Thoracic aorta (tissue), 2 donors: ENCODE measurements around the gene WDR72. TPM values are rescaled to one million over a fixed set of nuclear protein-coding genes. Genes with fewer than 3 reads are reported as not detected.

Experiments
- ATAC-seq: fragments of 150-250 bp; one replicate; pipeline ENCODE4 v1.8.0; 2017; ENCODE audit warnings: low read depth; ENCODE audit not compliant: insufficient number of reproducible peaks, low FRiP score
- DNase-seq: peaks from one replicate; pipeline ENCODE4 v3.0.0-alpha.2; 2020; ENCODE audit warnings: low spot score
- H3K27ac ChIP-seq, 2 donors: fragments of 200-600 bp; sonication (generic); 1 replicate in 1 of 2; 2 replicates in 1 of 2; pipeline ENCODE4 v1.5.1; 2016; ENCODE audit warnings: mild to moderate bottlenecking in 2 of 2, moderate library complexity in 2 of 2
- H3K27me3 ChIP-seq: fragments of 200-600 bp; sonication (generic); replicated peaks from 2 replicates; pipeline ENCODE4 v1.6.0; 2016; ENCODE audit warnings: mild to moderate bottlenecking; ENCODE audit not compliant: insufficient read depth
- H3K36me3 ChIP-seq: fragments of 200-600 bp; sonication (generic); one replicate; pipeline ENCODE4 v1.5.1; 2016
- H3K4me1 ChIP-seq, 2 donors: fragments of 200-600 bp; sonication (generic); 1 replicate in 1 of 2; 2 replicates in 1 of 2; pipeline versions ENCODE4 v1.5.1 to v1.6.0; 2016; ENCODE audit warnings: low read depth in 2 of 2, mild to moderate bottlenecking in 1 of 2; ENCODE audit not compliant: control insufficient read depth in 1 of 2
- H3K4me3 ChIP-seq: fragments of 200-600 bp; sonication (generic); 2 replicates; pipeline ENCODE4 v1.5.1; 2016; ENCODE audit warnings: mild to moderate bottlenecking
- H3K9me3 ChIP-seq: fragments of 200-600 bp; sonication (generic); 2 replicates; pipeline ENCODE4 v1.5.1; 2016
- total RNA-seq, 2 donors: library from RNA; depleted of rRNA; stranded (reverse); fragments of >200 nt; gene quantifications; one replicate each; pipeline versions ENCODE4 v1.1.0 to v1.2.3, GENCODE V29; 2016
- TF ChIP-seq, protein P1 (sequence below): fragments of 200-600 bp; sonication (generic); IDR thresholded peaks from one replicate; pipeline ENCODE4 v1.5.1; 2019; ENCODE audit warnings: antibody characterized with exemption

WDR72 gene
- total RNA-seq, 2 donors from 2014 or later, result 2.2 TPM; not detected in 1

DNA sequence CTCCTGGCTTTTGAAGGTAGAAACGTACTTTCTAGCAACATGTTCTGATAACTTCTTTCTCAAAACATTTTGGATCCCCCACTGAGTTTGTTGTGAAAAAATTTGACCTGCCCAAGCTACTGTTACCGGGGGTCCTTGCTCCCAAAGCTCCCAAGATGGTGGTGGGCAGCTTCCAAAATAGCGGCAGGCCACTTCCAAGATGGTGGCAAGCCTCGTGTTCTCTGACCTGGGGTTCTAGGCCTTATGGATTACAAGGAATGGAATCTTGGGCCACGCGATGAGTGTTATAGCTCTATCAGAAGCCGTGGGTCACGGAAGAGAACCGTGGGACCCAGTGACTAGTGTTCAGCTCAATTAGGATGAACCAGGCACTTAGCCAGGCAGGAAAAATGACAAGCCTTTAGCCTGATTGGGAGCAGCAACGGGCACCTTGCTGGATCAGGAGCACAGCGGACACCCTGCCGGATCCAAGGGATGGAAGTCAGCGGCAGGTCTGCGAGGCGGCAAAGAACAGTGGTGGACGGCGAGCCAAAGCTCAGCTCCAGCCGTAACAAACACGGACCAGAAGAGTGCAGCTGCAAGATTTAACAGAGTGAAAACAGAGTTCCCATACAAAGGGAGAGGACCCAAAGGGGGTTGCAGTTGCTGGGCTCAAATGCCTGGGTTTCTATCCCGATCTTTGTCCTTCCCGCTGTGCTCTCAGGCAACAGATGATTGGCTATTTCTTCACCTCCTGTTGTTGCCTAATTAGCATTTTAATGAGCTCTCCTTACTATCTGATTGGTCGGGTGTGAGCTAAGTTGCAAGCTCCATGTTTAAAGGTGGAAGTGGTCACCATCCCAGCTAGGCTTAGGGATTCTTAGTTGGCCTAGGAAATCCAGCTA is 133.3 kb downstream of the WDR72 start:
- Histone ChIP-seq H3K4me1 (no peaks in the 10 kb centered on the region), H3K36me3 (no peaks in the 10 kb centered on the region), H3K9me3 (no peaks in the 10 kb centered on the region), H3K4me3 (no peak overlapping the region), H3K27me3 (no peaks in the 10 kb centered on the region), H3K27ac (no peak overlapping the region)
- ATAC-seq (no peak), DNase-seq (no peak)
- TF ChIP-seq, protein P1, sequence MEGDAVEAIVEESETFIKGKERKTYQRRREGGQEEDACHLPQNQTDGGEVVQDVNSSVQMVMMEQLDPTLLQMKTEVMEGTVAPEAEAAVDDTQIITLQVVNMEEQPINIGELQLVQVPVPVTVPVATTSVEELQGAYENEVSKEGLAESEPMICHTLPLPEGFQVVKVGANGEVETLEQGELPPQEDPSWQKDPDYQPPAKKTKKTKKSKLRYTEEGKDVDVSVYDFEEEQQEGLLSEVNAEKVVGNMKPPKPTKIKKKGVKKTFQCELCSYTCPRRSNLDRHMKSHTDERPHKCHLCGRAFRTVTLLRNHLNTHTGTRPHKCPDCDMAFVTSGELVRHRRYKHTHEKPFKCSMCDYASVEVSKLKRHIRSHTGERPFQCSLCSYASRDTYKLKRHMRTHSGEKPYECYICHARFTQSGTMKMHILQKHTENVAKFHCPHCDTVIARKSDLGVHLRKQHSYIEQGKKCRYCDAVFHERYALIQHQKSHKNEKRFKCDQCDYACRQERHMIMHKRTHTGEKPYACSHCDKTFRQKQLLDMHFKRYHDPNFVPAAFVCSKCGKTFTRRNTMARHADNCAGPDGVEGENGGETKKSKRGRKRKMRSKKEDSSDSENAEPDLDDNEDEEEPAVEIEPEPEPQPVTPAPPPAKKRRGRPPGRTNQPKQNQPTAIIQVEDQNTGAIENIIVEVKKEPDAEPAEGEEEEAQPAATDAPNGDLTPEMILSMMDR, result no peak

DNA sequence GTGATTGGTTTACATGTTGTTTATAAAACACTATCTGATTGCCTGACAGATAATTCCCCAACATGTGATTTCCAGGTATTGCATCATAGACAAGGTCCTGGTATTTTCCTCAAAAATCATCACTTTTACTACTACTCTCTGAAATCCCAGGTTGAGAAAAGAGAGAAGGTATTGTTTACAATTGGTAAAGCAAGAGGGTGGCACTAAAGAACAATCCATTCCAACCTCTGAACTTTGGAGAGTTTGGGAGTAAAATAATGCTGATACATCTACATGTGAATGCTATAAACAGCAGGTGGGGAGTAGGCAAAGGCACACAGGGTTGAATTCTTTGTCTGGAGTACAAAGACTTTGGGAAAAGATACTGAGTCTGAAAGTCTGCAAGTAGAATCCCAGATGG is 134.2 kb downstream of the WDR72 start:
- no peak overlapping the region for H3K4me3 ChIP-seq
- TF ChIP-seq, protein P1, result no peak
- no peaks in the 10 kb centered on the region for H3K4me1 ChIP-seq
- ATAC-seq, result no peak
- H3K36me3 ChIP-seq, result no peaks in the 10 kb centered on the region
- no peaks in the 10 kb centered on the region for H3K9me3 ChIP-seq
- no peak for DNase-seq
- no peaks in the 10 kb centered on the region for H3K27me3 ChIP-seq
- H3K27ac ChIP-seq, result no peak overlapping the region

DNA sequence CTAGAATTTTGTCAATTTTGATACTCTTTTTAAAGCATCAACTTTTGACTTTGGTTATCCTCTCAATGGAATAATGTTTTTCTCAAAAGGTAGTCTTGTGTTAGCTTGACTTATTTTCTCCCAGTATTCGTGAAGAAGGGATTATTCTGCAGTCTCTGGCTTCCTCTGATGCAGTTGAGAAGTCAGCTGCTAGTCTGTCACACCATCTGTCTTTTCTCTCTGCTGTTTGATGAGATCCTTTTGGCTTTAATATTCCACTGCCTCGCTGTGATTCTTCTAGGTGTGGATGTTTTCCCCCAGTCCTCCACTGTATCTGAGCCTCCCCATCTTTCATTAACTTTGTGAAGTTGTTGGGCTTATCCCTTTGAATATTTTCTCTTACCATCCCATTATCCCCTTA is 141.0 kb downstream of the WDR72 start:
- Histone ChIP-seq H3K4me3 (no peak overlapping the region), H3K27ac (no peak overlapping the region), H3K4me1 (no peaks in the 10 kb centered on the region), H3K27me3 (no peaks in the 10 kb centered on the region), H3K36me3 (no peaks in the 10 kb centered on the region), H3K9me3 (no peaks in the 10 kb centered on the region)
- no peak for DNase-seq
- TF ChIP-seq, protein P1, result no peak
- no peak for ATAC-seq

DNA sequence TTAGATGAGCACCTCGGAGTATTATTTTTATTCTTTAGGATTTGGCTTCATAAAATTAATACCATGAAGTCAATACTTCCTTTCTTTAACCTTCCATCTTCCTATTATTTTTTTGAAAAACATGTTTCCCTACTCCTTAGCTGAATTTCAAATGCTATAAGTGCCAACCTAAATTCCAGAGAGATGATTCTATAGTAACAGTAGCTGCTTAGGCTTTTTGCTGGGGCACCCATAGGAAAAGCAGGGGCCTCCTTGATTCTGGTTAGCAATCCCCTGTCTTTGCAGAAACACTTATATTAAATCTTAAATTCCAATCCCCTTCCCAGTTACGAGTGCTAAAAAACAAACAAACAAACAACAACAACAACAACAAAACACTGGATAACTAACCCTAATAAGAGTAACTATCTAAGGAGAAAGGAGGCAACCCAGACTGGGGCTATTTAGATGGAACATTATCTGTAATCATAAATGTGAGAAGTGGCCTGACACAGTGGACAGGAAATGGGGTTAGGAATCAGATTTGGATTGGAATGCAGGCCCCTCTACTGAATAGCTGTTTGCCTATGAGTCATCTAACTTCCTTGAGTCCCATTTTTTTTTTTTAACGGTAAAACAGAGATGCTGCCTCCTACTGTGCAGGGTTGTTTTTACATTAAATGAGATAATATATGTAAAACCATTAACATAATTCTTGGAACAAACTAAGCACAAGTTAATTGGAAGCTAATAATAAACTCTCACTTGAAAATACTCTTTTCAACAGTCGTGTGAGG is 148.1 kb downstream of the WDR72 start:
- TF ChIP-seq, protein P1, result no peak
- ATAC-seq (no peak), DNase-seq (no peak)
- H3K27me3 ChIP-seq, result no peaks in the 10 kb centered on the region
- no peak overlapping the region for H3K27ac ChIP-seq
- H3K9me3 ChIP-seq, result no peaks in the 10 kb centered on the region
- H3K36me3 ChIP-seq, result no peaks in the 10 kb centered on the region
- H3K4me3 ChIP-seq, result no peak overlapping the region
- H3K4me1 ChIP-seq, result no peaks in the 10 kb centered on the region

DNA sequence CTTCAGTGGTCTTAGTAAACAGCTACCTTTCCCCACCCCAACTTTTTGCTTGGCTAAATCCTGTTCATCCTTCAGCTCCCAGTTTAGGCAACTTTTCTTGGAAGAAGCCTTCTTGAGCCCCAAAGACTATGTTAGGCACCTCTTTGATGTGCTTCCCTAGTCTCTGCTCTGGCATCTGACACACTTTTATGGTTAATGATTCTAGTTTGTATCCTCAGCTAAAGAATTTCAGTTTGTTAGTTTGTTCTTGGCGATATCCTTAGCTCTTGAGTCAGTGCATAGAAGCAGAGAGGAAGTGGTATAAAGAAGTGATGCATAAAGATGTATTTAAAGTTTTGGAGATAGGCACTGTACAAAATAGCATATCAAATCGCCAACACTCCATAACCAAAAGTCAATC is 168.4 kb downstream of the WDR72 start:
- TF ChIP-seq, protein P1, result no peak
- DNase-seq (no peak), ATAC-seq (no peak)

More for the DNA sequence above, 168.4 kb downstream of the WDR72 start:
- Histone ChIP-seq H3K36me3 (no peaks in the 10 kb centered on the region), H3K4me1 (no peaks in the 10 kb centered on the region), H3K4me3 (no peak overlapping the region), H3K27ac (no peak overlapping the region), H3K27me3 (no peaks in the 10 kb centered on the region), H3K9me3 (no peaks in the 10 kb centered on the region)
